GM13976 (cell line): ENCODE measurements around the gene MINK1.
"Not testable (repeated sequence)": the region's sequence is repeated elsewhere in the genome, so short reads cannot be mapped to it uniquely, and the experiment has no call there.

ENCODE experiments used
- DNase-seq: peaks from one replicate; pipeline ENCODE4 v3.0.0; 2012; ENCODE audit warnings: low spot score
- in situ Hi-C: fragments of 300-500 bp; cut with MboI; formaldehyde crosslinking; loops from one replicate; pipeline ENCODE4 v1.12.0; 2022; ENCODE audit warnings: low sequenced_read_pairs, mixed read lengths, inconsistent platforms; ENCODE audit not compliant: unreplicated experiment
- TF ChIP-seq, protein P1 (sequence below): IDR thresholded peaks from 2 replicates; pipeline ENCODE4 v1.5.1; 2012; ENCODE audit warnings: borderline replicate concordance, mild to moderate bottlenecking; ENCODE audit not compliant: insufficient read depth; ENCODE audit errors: extremely low read depth, missing control alignments, control extremely low read depth

The MINK1 gene

GRCh38 chr17:4827399-4827798, 5.7 kb upstream of the MINK1 start:
- TF ChIP-seq, protein P1, sequence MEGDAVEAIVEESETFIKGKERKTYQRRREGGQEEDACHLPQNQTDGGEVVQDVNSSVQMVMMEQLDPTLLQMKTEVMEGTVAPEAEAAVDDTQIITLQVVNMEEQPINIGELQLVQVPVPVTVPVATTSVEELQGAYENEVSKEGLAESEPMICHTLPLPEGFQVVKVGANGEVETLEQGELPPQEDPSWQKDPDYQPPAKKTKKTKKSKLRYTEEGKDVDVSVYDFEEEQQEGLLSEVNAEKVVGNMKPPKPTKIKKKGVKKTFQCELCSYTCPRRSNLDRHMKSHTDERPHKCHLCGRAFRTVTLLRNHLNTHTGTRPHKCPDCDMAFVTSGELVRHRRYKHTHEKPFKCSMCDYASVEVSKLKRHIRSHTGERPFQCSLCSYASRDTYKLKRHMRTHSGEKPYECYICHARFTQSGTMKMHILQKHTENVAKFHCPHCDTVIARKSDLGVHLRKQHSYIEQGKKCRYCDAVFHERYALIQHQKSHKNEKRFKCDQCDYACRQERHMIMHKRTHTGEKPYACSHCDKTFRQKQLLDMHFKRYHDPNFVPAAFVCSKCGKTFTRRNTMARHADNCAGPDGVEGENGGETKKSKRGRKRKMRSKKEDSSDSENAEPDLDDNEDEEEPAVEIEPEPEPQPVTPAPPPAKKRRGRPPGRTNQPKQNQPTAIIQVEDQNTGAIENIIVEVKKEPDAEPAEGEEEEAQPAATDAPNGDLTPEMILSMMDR: no peak

GRCh38 chr17:4832829-4833177, 337 bp upstream of the MINK1 start:
- in situ Hi-C loops: not testable (repeated sequence)

More at GRCh38 chr17:4827399-4827798, 5.7 kb upstream of the MINK1 start:
- in situ Hi-C loops: no loop called here
- no peak for DNase-seq

DNA sequence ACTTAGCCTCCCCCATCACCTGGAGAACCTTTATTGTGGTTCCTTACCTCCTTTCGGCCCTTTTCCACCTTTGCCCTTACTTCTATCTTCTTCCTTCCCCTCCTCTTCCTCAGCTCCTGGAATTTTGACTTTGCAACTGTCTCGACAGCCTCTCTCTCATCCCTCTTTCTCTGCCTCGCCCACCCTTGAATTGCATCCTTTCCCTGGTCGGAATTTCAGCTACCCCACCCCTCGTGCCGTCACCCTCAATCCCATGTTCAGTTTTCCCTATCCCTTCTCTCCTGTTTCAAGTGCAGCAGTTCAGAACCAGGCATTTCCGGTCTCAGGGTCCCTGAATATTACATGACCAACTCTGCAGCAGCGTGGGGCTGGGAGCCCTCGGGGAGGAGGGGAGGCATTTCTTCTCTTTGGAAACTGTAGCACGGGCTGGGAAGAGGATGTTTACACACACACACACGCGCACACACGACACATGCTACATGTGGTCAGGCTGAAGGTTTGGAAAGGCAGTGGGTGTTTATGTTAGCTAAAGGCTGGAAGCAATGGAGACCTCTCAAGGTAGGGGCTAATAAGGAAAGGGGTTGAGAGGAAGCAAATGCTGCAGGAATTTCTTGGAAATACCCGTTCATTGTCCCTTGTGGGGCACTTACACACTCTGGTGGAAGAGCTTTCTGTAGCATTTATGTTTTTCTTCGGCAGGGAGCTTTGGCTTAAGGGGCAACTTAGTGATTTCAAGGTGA, 971 bp downstream of the MINK1 start:
- TF ChIP-seq, protein P1: no peak
- no peak for DNase-seq
- in situ Hi-C loops: no loop called here

More at GRCh38 chr17:4832829-4833177, 337 bp upstream of the MINK1 start:
- not testable (repeated sequence) for DNase-seq

GRCh38 chr17:4834681-4835020, 1.5 kb downstream of the MINK1 start:
- TF ChIP-seq, protein P1: no peak
- in situ Hi-C loops: no loop called here
- DNase-seq: no peak

- in situ Hi-C loops: no loop called here
- TF ChIP-seq, protein P1: no peak
- DNase-seq: no peak
Measured at GRCh38 chr17:4836221-4836620, 3.1 kb downstream of the MINK1 start.

GRCh38 chr17:4837471-4838308, 4.5 kb downstream of the MINK1 start:
- TF ChIP-seq, protein P1: no peak
- no peak for DNase-seq
- in situ Hi-C loops: no loop called here

- DNase-seq: no peak
- in situ Hi-C loops: no loop called here
- TF ChIP-seq, protein P1: no peak
Measured at GRCh38 chr17:4838309-4838785, 5.2 kb downstream of the MINK1 start.
